B cell (primary cell): ENCODE results near the gene ADAM17. TPM values are rescaled to one million over a fixed set of nuclear protein-coding genes. Genes with fewer than 3 reads are reported as not detected.

ENCODE experiments used
- ATAC-seq: fragments of 200-7000 bp; cut with Tn5 transposase; one replicate; pipeline ENCODE4 v1.10.0; 2021; ENCODE audit warnings: low read depth, mild to moderate bottlenecking, moderate number of reproducible peaks, moderate library complexity
- CTCF ChIA-PET: fragments of 350-600 bp; sonication (Branson Sonifier 250); formaldehyde crosslinking; loops from one replicate; lab custom pipeline; 2021; ENCODE audit warnings: antibody characterized with exemption, inconsistent platforms; lab: Charles Lee
- POLR2A ChIA-PET: fragments of 350-600 bp; sonication (Branson Sonifier 250); formaldehyde crosslinking; loops from one replicate; lab custom pipeline; 2021; ENCODE audit warnings: antibody characterized with exemption; lab: Charles Lee
- DNase-seq: peaks from one replicate; pipeline ENCODE4 v3.0.0; 2013
- H2AFZ ChIP-seq: 2 replicates; pipeline ENCODE4 v1.6.1; 2012; ENCODE audit warnings: mild to moderate bottlenecking, low read depth, low read length; ENCODE audit not compliant: insufficient read depth, poor library complexity, severe bottlenecking
- H3K27ac ChIP-seq, 2 donors: 1 replicate in 1 of 2; 2 replicates in 1 of 2; pipeline ENCODE4 v1.5.1; 2012 to 2013; ENCODE audit warnings: low read length in 2 of 2, mild to moderate bottlenecking in 2 of 2, moderate library complexity in 1 of 2
- H3K27me3 ChIP-seq, 4 experiments: fragments of 200-600 bp in 1 of 4; sonication (generic) in 1 of 4; replicated peaks in 1 of 4; 1 replicate in 2 of 4; 2 replicates in 2 of 4; pipeline versions ENCODE4 v1.6.1 to v1.7.0; 2013 to 2016; ENCODE audit warnings: low read length in 3 of 4, mild to moderate bottlenecking in 2 of 4, mixed read lengths in 1 of 4, moderate library complexity in 1 of 4; ENCODE audit not compliant: insufficient read depth in 4 of 4, control insufficient read depth in 3 of 4; ENCODE audit errors: control extremely low read depth in 1 of 4
- H3K36me3 ChIP-seq, 2 experiments: replicated peaks in 1 of 2; 1 replicate in 1 of 2; 2 replicates in 1 of 2; pipeline versions ENCODE4 v1.6.1 to v1.7.1; 2013; ENCODE audit warnings: low read length in 1 of 2; ENCODE audit not compliant: insufficient read depth in 2 of 2, control insufficient read depth in 1 of 2; ENCODE audit errors: control extremely low read depth in 1 of 2, extremely low read depth in 1 of 2
- H3K4me1 ChIP-seq, 2 donors: fragments of 200-600 bp in 1 of 2; sonication (generic) in 1 of 2; 1 replicate in 1 of 2; 2 replicates in 1 of 2; pipeline versions ENCODE4 v1.5.1 to v1.6.1; 2013 to 2017; ENCODE audit warnings: low read length in 2 of 2; ENCODE audit not compliant: control insufficient read depth in 2 of 2, insufficient read depth in 2 of 2
- H3K4me2 ChIP-seq: replicated peaks from 2 replicates; pipeline ENCODE3; 2012; ENCODE audit warnings: mild to moderate bottlenecking, low read depth, low read length; ENCODE audit not compliant: poor library complexity, severe bottlenecking
- H3K4me3 ChIP-seq, 5 experiments: fragments of 200-600 bp in 1 of 5; sonication (generic) in 1 of 5; 1 replicate in 3 of 5; 2 replicates in 2 of 5; pipeline versions ENCODE4 v1.5.1 to v1.7.0; 2011 to 2016; ENCODE audit warnings: low read length in 4 of 5, mild to moderate bottlenecking in 4 of 5, low read depth in 2 of 5, control low read depth in 1 of 5, moderate library complexity in 1 of 5; ENCODE audit not compliant: insufficient read depth in 1 of 5; ENCODE audit errors: control extremely low read depth in 1 of 5, extremely low read depth in 1 of 5
- H3K79me2 ChIP-seq: fragments of 200-600 bp; sonication (generic); one replicate; pipeline ENCODE4 v1.6.0; 2016; ENCODE audit warnings: low read length; ENCODE audit not compliant: control insufficient read depth, insufficient read depth
- H3K9ac ChIP-seq: fragments of 200-600 bp; sonication (generic); 2 replicates; pipeline ENCODE4 v1.6.1; 2017; ENCODE audit warnings: mild to moderate bottlenecking, low read length, moderate library complexity
- H3K9me3 ChIP-seq, 3 donors: one replicate each; pipeline versions ENCODE4 v1.6.1 to v1.7.1; 2013; ENCODE audit warnings: low read length in 2 of 3; ENCODE audit not compliant: control insufficient read depth in 2 of 3, insufficient read depth in 1 of 3; ENCODE audit errors: control extremely low read depth in 1 of 3
- H4K20me1 ChIP-seq: 2 replicates; pipeline ENCODE4 v1.6.0; 2012; ENCODE audit warnings: mild to moderate bottlenecking, low read length; ENCODE audit not compliant: insufficient read depth, control insufficient read depth, poor library complexity, severe bottlenecking
- H3K27ac Mint-ChIP-seq: one replicate; pipeline ENCODE4 v1.8.0; 2021; ENCODE audit warnings: mixed read lengths
- H3K27me3 Mint-ChIP-seq: one replicate; pipeline ENCODE4 v1.8.0; 2021; ENCODE audit warnings: mixed read lengths
- H3K4me1 Mint-ChIP-seq: one replicate; pipeline ENCODE4 v1.8.0; 2021; ENCODE audit warnings: mixed read lengths
- H3K4me3 Mint-ChIP-seq: one replicate; pipeline ENCODE4 v1.8.0; 2021; ENCODE audit warnings: mixed read lengths
- H3K9me3 Mint-ChIP-seq: one replicate; pipeline ENCODE4 v1.8.0; 2022; ENCODE audit warnings: mixed read lengths; ENCODE audit not compliant: insufficient read depth
- CTCF ChIP-seq: fragments of 200-600 bp; IDR thresholded peaks from one replicate; pipeline ENCODE4 v1.8.0; 2022; ENCODE audit warnings: antibody characterized with exemption, mild to moderate bottlenecking
- EZH2 ChIP-seq: IDR thresholded peaks from 2 replicates; pipeline ENCODE4 v1.6.1; 2012; ENCODE audit warnings: borderline replicate concordance, low read depth, mild to moderate bottlenecking, moderate library complexity, low read length; ENCODE audit not compliant: insufficient read depth, poor library complexity, severe bottlenecking
- WGBS: methylation state at CpG from one replicate; pipeline ENCODE4 v1.1.5; 2013; ENCODE audit warnings: missing lambda C conversion rate; ENCODE audit not compliant: insufficient coverage; 5-methylcytosine and 5-hydroxymethylcytosine counted together
- intact Hi-C: fragments of 100-400 bp; cut with micrococcal nuclease; formaldehyde crosslinking; loops from one replicate; pipeline ENCODE4 v1.10.0; 2022
- polyA plus RNA-seq: library from polyadenylated mRNA; depleted of rRNA; stranded (reverse); fragments of >200 nt; gene quantifications from 2 replicates; pipeline ENCODE4 v1.2.3, GENCODE V29; 2012
- total RNA-seq, 2 donors: library from RNA; stranded (reverse); fragments of 120-200 nt in 1 of 2; gene quantifications; 1 replicate in 1 of 2; 2 replicates in 1 of 2; pipeline versions ENCODE4 v1.2.3 to v1.2.4, GENCODE V29; 2013 to 2022

Gene ADAM17
- total and polyA plus RNA-seq, 2 donors (not counting 1 experiment from before 2014, with no cell fraction given): 13.9 to 57.8 TPM

- WGBS: 100% methylated on average over 1 of the region's 1 CpG
- Histone ChIP-seq H3K9ac (no peak overlapping the region), H3K27me3 (no peaks in the 10 kb centered on the region), H3K4me1 (peaks cover 15 to 17% of the 10 kb centered on the region in 2 donors), H3K4me3 (no peak overlapping the region), H3K79me2 (peaks cover 24% of the 10 kb centered on the region), H3K36me3 (no peaks in the 10 kb centered on the region), H4K20me1 (no peaks in the 10 kb centered on the region), H3K4me2 (no peak overlapping the region), H3K9me3 (no peaks in the 10 kb centered on the region), H2AFZ (no peak overlapping the region), H3K27ac (no peak overlapping the region)
- no peaks in the 10 kb centered on the region for H3K9me3 Mint-ChIP-seq
- no peak overlapping the region for H3K27ac Mint-ChIP-seq
- intact Hi-C loops: loop anchor here (5.0 to 10.0 kb wide), 4 partner anchors 283 to 1186 kb away; partner anchors contain the start of genes KLF11, ODC1 and TAF1B
- CTCF ChIA-PET: interaction anchor here (1.1 kb wide), 1 partner anchor 40 kb away, joined by 3 read pairs; no protein-coding TSS in a partner anchor
- TF ChIP-seq CTCF (no peak), EZH2 (no peak)
- H3K27me3 Mint-ChIP-seq: no peaks in the 10 kb centered on the region
- H3K4me1 Mint-ChIP-seq: peaks cover 25% of the 10 kb centered on the region
- ATAC-seq: no peak
- no peak for DNase-seq
- POLR2A ChIA-PET: interaction anchor here (0.6 kb wide), 2 partner anchors 22 to 279 kb away, joined by 4 to 6 read pairs; no protein-coding TSS in a partner anchor
- H3K4me3 Mint-ChIP-seq: no peak overlapping the region
These were observed 3.3 kb upstream of the ADAM17 start for GRCh38 chr2:9558948-9559381.

DNA sequence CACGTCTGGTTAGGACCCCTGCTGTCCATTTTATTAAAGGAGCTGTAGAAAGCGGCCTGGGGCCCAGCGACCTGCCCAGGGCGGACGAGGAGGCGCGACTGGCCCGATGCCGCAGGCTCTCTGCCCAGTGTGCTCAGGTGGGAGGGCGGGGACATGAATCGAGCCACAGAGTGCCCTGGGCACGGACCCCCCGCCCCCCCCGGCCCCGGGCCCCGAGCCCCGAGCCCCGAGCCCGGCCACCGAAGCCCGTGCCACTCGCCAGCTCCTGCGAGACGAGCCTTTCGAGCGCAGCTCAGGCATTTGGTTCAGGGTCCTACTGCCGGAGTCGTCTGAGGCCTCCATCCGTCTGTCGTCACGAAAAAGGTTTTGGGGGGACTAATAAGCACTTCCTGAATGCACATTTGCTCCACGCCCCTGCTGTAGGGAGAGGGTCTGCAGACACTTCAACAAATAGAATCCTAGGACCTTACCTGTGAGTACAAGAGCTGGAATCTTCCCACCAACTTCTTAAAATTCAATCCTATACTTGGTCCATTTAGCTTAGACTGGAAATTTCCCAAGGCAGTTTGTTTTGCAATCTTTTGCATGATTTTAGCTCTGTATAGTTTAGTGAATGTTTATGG lies 602 bp upstream of the ADAM17 start:
- Mint-ChIP-seq H3K9me3 (no peaks in the 10 kb centered on the region), H3K27ac (peak overlapping the region; percentile 99), H3K27me3 (no peaks in the 10 kb centered on the region), H3K4me1 (peaks cover 43% of the 10 kb centered on the region), H3K4me3 (peak overlapping the region; percentile 98)
- H3K36me3 ChIP-seq: no peaks in the 10 kb centered on the region
- peaks cover 51% of the 10 kb centered on the region for H3K79me2 ChIP-seq
- CTCF ChIA-PET: interaction anchor here (0.8 to 2.3 kb wide), 9 partner anchors 10 to 179 kb away, joined by 3 to 11 read pairs (median 7); partner anchors contain the start of gene YWHAQ
- H3K9me3 ChIP-seq: no peaks in the 10 kb centered on the region
- H2AFZ ChIP-seq: peak overlapping the region; percentile 88
- TF ChIP-seq EZH2: no peak
- TF ChIP-seq CTCF: peak; percentile 8
- H3K4me2 ChIP-seq: peak overlapping the region; percentile 87
- peaks cover 35 to 37% of the 10 kb centered on the region in 2 donors for H3K4me1 ChIP-seq
- peak overlapping the region; percentile 74 to 99 (median 98) for H3K4me3 ChIP-seq
- H3K27ac ChIP-seq: peak overlapping the region; percentile 92 to 93
- 2% methylated on average over 32 of the region's 32 CpGs for WGBS
- H3K27me3 ChIP-seq: no peaks in the 10 kb centered on the region
- ATAC-seq (no peak), DNase-seq (peak; percentile 47)
- intact Hi-C loops: loop anchor here (1.0 to 10.0 kb wide), 5 partner anchors 133 to 1189 kb away; partner anchors contain the start of genes CPSF3, ITGB1BP1, KLF11 and ODC1
- POLR2A ChIA-PET: interaction anchor here (0.6 to 2.5 kb wide), 12 partner anchors 8 to 287 kb away, joined by 3 to 25 read pairs (median 6); partner anchors contain the start of genes CPSF3, ITGB1BP1, TAF1B and YWHAQ
- peak overlapping the region; percentile 91 for H3K9ac ChIP-seq
- no peaks in the 10 kb centered on the region for H4K20me1 ChIP-seq
